ENCODE results near the gene ZNF516. TPM values are rescaled to one million over a fixed set of nuclear protein-coding genes. Genes with fewer than 3 reads are reported as not detected.

Gene ZNF516
- total and polyA plus RNA-seq, 9 donors = 13.5 to 110 (median 95.2) TPM

DNA sequence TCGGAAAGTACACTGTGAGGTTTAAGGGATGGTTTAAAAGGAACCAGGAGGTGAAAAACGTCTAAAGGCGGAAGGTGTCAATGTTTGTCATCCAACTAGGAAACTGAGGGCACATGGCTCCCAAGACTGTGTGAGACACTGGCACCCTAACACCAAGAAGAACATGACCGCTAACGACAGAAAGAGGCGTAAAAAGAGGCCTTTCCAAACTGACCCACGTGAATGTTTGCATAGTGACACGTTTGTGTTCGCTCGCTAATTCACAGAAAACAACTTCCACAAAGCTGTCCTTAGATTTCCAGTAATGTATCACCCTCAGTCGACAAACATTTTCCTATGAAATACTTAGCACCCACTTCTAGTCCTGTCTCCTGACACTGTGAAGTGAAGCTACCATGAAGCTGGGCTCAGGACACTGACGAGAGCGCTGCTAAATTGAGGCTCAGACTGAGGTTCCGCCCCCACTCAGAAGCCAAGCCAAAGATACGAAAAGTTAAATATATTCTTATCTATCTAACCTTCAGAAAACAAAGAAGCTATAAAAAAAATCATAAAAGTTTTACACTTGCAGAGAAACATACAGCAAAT, 86.5 kb downstream of the ZNF516 start:
- intact Hi-C loops (cut with DNase I) = loop anchor here in 2 of 4 donors (5.0 to 10.0 kb wide), 2 partner anchors 214 to 276 kb away; no protein-coding TSS in a partner anchor

GRCh38 chr18:76407681-76408080, 87.4 kb downstream of the ZNF516 start:
- Histone ChIP-seq H3K27ac (no peak overlapping the region), H3K4me1 (ENCODE audit: insufficient read depth) (peaks cover 19% of the 10 kb centered on the region), H3K4me3 (no peak overlapping the region), H3K27me3 (no peaks in the 10 kb centered on the region), H3K36me3 (no peaks in the 10 kb centered on the region), H3K9me3 (no peaks in the 10 kb centered on the region)
- DNase-seq = no peak
- TF ChIP-seq EP300 (IDR thresholded peaks at IDR 0.05) = no peak
- no peak for TF ChIP-seq POLR2A (IDR thresholded peaks at IDR 0.05)
- TF ChIP-seq, protein P1, sequence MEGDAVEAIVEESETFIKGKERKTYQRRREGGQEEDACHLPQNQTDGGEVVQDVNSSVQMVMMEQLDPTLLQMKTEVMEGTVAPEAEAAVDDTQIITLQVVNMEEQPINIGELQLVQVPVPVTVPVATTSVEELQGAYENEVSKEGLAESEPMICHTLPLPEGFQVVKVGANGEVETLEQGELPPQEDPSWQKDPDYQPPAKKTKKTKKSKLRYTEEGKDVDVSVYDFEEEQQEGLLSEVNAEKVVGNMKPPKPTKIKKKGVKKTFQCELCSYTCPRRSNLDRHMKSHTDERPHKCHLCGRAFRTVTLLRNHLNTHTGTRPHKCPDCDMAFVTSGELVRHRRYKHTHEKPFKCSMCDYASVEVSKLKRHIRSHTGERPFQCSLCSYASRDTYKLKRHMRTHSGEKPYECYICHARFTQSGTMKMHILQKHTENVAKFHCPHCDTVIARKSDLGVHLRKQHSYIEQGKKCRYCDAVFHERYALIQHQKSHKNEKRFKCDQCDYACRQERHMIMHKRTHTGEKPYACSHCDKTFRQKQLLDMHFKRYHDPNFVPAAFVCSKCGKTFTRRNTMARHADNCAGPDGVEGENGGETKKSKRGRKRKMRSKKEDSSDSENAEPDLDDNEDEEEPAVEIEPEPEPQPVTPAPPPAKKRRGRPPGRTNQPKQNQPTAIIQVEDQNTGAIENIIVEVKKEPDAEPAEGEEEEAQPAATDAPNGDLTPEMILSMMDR (IDR thresholded peaks at IDR 0.05) = no peak
- 82 to 91% (median 87%) methylated on average over 11 of the region's 11 CpGs for WGBS, 3 donors
- intact Hi-C loops (cut with DNase I) = loop anchor here in 2 of 4 donors (5.0 to 10.0 kb wide), 2 partner anchors 215 to 277 kb away; no protein-coding TSS in a partner anchor

More for the DNA sequence above, 86.5 kb downstream of the ZNF516 start:
- H3K27me3 ChIP-seq = no peaks in the 10 kb centered on the region
- WGBS, 3 donors = 70 to 76% (median 73%) methylated on average over 15 of the region's 15 CpGs
- no peaks in the 10 kb centered on the region for H3K36me3 ChIP-seq
- no peak overlapping the region for H3K4me3 ChIP-seq
- no peaks in the 10 kb centered on the region for H3K9me3 ChIP-seq
- DNase-seq = no peak
- H3K27ac ChIP-seq = no peak overlapping the region
- peaks cover 22% of the 10 kb centered on the region for H3K4me1 ChIP-seq (ENCODE audit: insufficient read depth)
- TF ChIP-seq EP300 (IDR thresholded peaks at IDR 0.05) (no peak), POLR2A (IDR thresholded peaks at IDR 0.05) (no peak)
- TF ChIP-seq, protein P1 (IDR thresholded peaks at IDR 0.05) = no peak

DNA sequence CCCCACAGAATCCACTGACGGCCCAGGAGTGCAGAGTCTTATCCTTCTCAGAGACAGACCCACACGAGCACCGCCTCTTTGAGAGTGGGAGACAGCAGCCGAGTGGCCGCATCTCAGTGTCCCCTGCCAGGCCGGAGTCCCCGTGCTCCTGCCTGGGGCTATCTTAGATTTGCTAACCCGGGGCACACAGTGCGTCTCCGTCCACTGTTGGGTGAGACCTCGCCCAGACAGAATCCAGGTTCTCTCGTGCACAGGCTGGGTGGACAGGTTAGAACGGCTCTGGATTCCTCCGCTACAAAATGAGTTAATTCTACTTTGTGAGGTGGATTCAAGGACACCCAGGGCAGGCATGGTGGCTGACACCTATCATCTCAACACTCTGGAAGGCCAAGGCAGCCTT, 88.3 kb downstream of the ZNF516 start:
- Histone ChIP-seq H3K36me3 (no peaks in the 10 kb centered on the region), H3K27ac (no peak overlapping the region), H3K4me3 (no peak overlapping the region), H3K4me1 (ENCODE audit: insufficient read depth) (peaks cover 15% of the 10 kb centered on the region), H3K9me3 (no peaks in the 10 kb centered on the region), H3K27me3 (no peaks in the 10 kb centered on the region)
- intact Hi-C loops (cut with DNase I) = loop anchor here in 2 of 4 donors (5.0 to 10.0 kb wide), 2 partner anchors 216 to 278 kb away; no protein-coding TSS in a partner anchor
- peak in 1 of 5 donors; percentile 7 for DNase-seq
- 92 to 94% (median 94%) methylated on average over 14 of the region's 14 CpGs for WGBS, 3 donors
- TF ChIP-seq EP300 (IDR thresholded peaks at IDR 0.05) = no peak
- no peak for TF ChIP-seq POLR2A (IDR thresholded peaks at IDR 0.05)
- TF ChIP-seq, protein P1 (IDR thresholded peaks at IDR 0.05) = no peak

- Histone ChIP-seq H3K4me3 (no peak overlapping the region), H3K4me1 (ENCODE audit: insufficient read depth) (peaks cover 12% of the 10 kb centered on the region)
Observed at GRCh38 chr18:76405681-76406356, 89.2 kb downstream of the ZNF516 start.

More at GRCh38 chr18:76405681-76406356, 89.2 kb downstream of the ZNF516 start:
- no peaks in the 10 kb centered on the region for H3K9me3 ChIP-seq
- H3K27ac ChIP-seq = no peak overlapping the region
- 80 to 83% (median 82%) methylated on average over 37 of the region's 37 CpGs for WGBS, 3 donors
- TF ChIP-seq POLR2A (IDR thresholded peaks at IDR 0.05) = no peak
- TF ChIP-seq, protein P1 (IDR thresholded peaks at IDR 0.05) = peak in 2 of 3 donors; percentile 38 to 39
- intact Hi-C loops (cut with DNase I) = loop anchor here in 2 of 4 donors (5.0 to 10.0 kb wide), 2 partner anchors 216 to 279 kb away; no protein-coding TSS in a partner anchor
- no peaks in the 10 kb centered on the region for H3K36me3 ChIP-seq
- DNase-seq = peak in 3 of 5 donors; percentile 11 to 67 (median 55)
- no peaks in the 10 kb centered on the region for H3K27me3 ChIP-seq
